ENCODE results near the gene FRAT2. TPM values are rescaled to one million over a fixed set of nuclear protein-coding genes. Genes with fewer than 3 reads are reported as not detected.

FRAT2 gene
- total and polyA plus RNA-seq, 2 of the 4 experiments (the other 2 are of a cell fraction) = 2.0 to 2.5 TPM

DNA sequence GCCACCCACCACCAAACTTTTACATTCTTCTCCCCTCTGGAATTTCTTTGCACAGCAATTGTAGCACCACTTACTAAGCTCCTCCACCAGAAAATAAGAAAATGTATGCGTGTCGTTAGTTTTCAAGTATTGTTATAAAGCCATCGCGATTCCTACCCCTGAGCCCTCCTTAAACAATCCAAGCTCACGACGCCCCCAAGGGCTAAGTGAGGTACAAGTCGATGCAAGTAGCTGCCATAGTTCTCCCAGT lies 1.3 kb downstream of the FRAT2 start:
- Histone ChIP-seq H3K79me1 (ENCODE audit: low read depth in 1 of 2, low read length in 2 of 2) (peaks cover 15 to 35% of the 10 kb centered on the region in 2 experiments), H4K5ac (ENCODE audit: low read depth, low read length) (peak overlapping the region; percentile 61; the same call in 1 of the 2 replicates), H3K27me3 (ENCODE audit: control insufficient read depth, insufficient read depth, low read length) (peaks cover 17% of the 10 kb centered on the region), H3K36me3 (ENCODE audit: control insufficient read depth, insufficient read depth, low read length) (no peaks in the 10 kb centered on the region), H3K4me3 (ENCODE audit: insufficient read depth, low read depth, low read length) (peak overlapping the region; percentile 72), H3K18ac (ENCODE audit: low read depth, low read length) (no peak overlapping the region), H4K8ac (ENCODE audit: low read depth in 2 of 2, low read length in 2 of 2) (peak overlapping the region; percentile 10 to 25; a peak in 2 of 4 replicates), H4K91ac (ENCODE audit: insufficient read depth, low read depth, low read length) (no peak overlapping the region), H2BK120ac (ENCODE audit: low read depth, low read length) (no peak overlapping the region), H3K23ac (ENCODE audit: low read depth, low read length) (peak overlapping the region; percentile 5; the same call in 1 of the 2 replicates), H3K9me3 (ENCODE audit: control insufficient read depth, insufficient read depth, low read length) (no peaks in the 10 kb centered on the region), H3K9ac (ENCODE audit: low read depth, low read length) (peak overlapping the region; percentile 97), H2BK15ac (ENCODE audit: low read depth, low read length) (no peak overlapping the region), H3K4me2 (ENCODE audit: low read depth, low read length) (peak overlapping the region; percentile 94), H3K14ac (replicated peaks; ENCODE audit: low read depth, low read length) (0 out of 2 replicates have a peak overlapping the region, but pooled peaks have one; percentile 1), H2BK5ac (ENCODE audit: low read depth, low read length, poor library complexity, severe bottlenecking) (no peak overlapping the region), H3K27ac (ENCODE audit: insufficient read depth, low read length) (peak overlapping the region; percentile 94), H4K20me1 (ENCODE audit: insufficient read depth, low read length) (no peaks in the 10 kb centered on the region), H3K56ac (ENCODE audit: extremely low read depth, insufficient read depth, low read length) (peak overlapping the region; percentile 6; the same call in 1 of the 2 replicates), H2AK5ac (ENCODE audit: low read depth, low read length) (no peak overlapping the region), H2BK20ac (ENCODE audit: low read depth, low read length) (no peak overlapping the region), H3K4ac (ENCODE audit: low read depth, low read length) (peak overlapping the region; percentile 31), H2AFZ (replicated peaks; ENCODE audit: low read length, poor library complexity) (peak overlapping the region; percentile 75), H2AK9ac (replicated peaks; ENCODE audit: low read depth, low read length, poor library complexity) (no peak overlapping the region), H3K9me1 (ENCODE audit: insufficient read depth, low read length) (no peaks in the 10 kb centered on the region; the same call in 1 of the 2 replicates), H3K4me1 (ENCODE audit: control insufficient read depth, insufficient read depth, low read length) (peaks cover 16% of the 10 kb centered on the region)
- no TSS peak for BruUV-seq (replicated peaks)
- TF ChIP-seq MAZ (IDR thresholded peaks at IDR 0.05; ENCODE audit: borderline replicate concordance, low read depth, low read length) = 0 out of 2 replicates have a peak, but pooled peaks have one; percentile 4
- TF ChIP-seq, protein P1, sequence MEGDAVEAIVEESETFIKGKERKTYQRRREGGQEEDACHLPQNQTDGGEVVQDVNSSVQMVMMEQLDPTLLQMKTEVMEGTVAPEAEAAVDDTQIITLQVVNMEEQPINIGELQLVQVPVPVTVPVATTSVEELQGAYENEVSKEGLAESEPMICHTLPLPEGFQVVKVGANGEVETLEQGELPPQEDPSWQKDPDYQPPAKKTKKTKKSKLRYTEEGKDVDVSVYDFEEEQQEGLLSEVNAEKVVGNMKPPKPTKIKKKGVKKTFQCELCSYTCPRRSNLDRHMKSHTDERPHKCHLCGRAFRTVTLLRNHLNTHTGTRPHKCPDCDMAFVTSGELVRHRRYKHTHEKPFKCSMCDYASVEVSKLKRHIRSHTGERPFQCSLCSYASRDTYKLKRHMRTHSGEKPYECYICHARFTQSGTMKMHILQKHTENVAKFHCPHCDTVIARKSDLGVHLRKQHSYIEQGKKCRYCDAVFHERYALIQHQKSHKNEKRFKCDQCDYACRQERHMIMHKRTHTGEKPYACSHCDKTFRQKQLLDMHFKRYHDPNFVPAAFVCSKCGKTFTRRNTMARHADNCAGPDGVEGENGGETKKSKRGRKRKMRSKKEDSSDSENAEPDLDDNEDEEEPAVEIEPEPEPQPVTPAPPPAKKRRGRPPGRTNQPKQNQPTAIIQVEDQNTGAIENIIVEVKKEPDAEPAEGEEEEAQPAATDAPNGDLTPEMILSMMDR (conservative IDR thresholded peaks at IDR 0.05; ENCODE audit: low read depth, low read length) = no peak; the same call in 1 of the 2 replicates
- ChIA-PET CTCF (interaction anchor here (1.2 to 3.5 kb wide), 5 partner anchors 14 to 54 kb away, joined by 3 to 23 read pairs (median 5); partner anchors contain the start of gene FRAT1), POLR2A (ENCODE audit: unreplicated experiment) (interaction anchor here (0.5 to 0.6 kb wide), 2 partner anchors 12 to 122 kb away, joined by 3 to 7 read pairs; no protein-coding TSS in a partner anchor)
- no peak for ATAC-seq (ENCODE audit: low read depth)
- 0% methylated on average over 3 of the region's 7 CpGs; no CpG with 5 or more reads in 1 of the 2 experiments for WGBS, 2 experiments (ENCODE audit: extremely low coverage in 2 of 2, insufficient read length in 1 of 2)
- peak; percentile 36 for DNase-seq
- dilution Hi-C loops (cut with HindIII; ENCODE audit: low sequenced_read_pairs, unreplicated experiment) (no loop called here), in situ Hi-C loops (cut with MboI; ENCODE audit: low sequenced_read_pairs) (no loop called here), intact Hi-C loops (cut with micrococcal nuclease) (loop anchor here (2.0 kb wide), 2 partner anchors 54 to 260 kb away; no protein-coding TSS in a partner anchor)
